Measurements from ENCODE around the gene MOSPD3.
"Not testable (repeated sequence)": the region's sequence is repeated elsewhere in the genome, so short reads cannot be mapped to it uniquely, and the experiment has no call there.

The MOSPD3 gene

GRCh38 chr7:100626530-100627237 is 14.3 kb downstream of the MOSPD3 start:
- DNase-seq = peak; percentile 89

GRCh38 chr7:100627238-100627549 is 14.9 kb downstream of the MOSPD3 start:
- no peak for DNase-seq

GRCh38 chr7:100629117-100629716 is 16.9 kb downstream of the MOSPD3 start:
- peak; percentile 49 for DNase-seq

- no peak for DNase-seq
Measured at GRCh38 chr7:100630066-100630465, 17.7 kb downstream of the MOSPD3 start.

GRCh38 chr7:100632951-100633717 is 20.8 kb downstream of the MOSPD3 start:
- DNase-seq = peak; percentile 82

- no peak for DNase-seq
Measured at GRCh38 chr7:100639995-100640516, 27.7 kb downstream of the MOSPD3 start.

GRCh38 chr7:100640517-100641440 is 28.4 kb downstream of the MOSPD3 start:
- no peak for DNase-seq

- DNase-seq = no peak
Measured at GRCh38 chr7:100641463-100641859, 29.1 kb downstream of the MOSPD3 start, which contains the start of gene TFR2. TFR2 (minus strand) TSS chr7:100641552; CDS start chr7:100641509, 43 bp downstream.

- DNase-seq = no peak
Measured at GRCh38 chr7:100641860-100642533, 29.7 kb downstream of the MOSPD3 start.

- peak; percentile 62 for DNase-seq
Measured at GRCh38 chr7:100642534-100642907, 30.2 kb downstream of the MOSPD3 start.

GRCh38 chr7:100649826-100650565 is 37.7 kb downstream of the MOSPD3 start:
- no peak for DNase-seq

GRCh38 chr7:100654908-100655831 is 42.8 kb downstream of the MOSPD3 start:
- DNase-seq = no peak

- DNase-seq = peak; percentile 77
Measured at GRCh38 chr7:100655908-100656674, 43.8 kb downstream of the MOSPD3 start, which contains the start of gene ACTL6B. ACTL6B (minus strand) TSS chr7:100656448; CDS start chr7:100656354, 94 bp downstream.

GRCh38 chr7:100662194-100662776 is 49.9 kb downstream of the MOSPD3 start:
- DNase-seq = not testable (repeated sequence)

Measured in stimulated activated CD4-positive, alpha-beta T cell treated with anti-CD3 and anti-CD28 coated beads, Interleukin-15, amount 100 ng/mL, for 24 hours (primary cell).